22Rv1 (cell line): ENCODE data around the gene CYP17A1.

ENCODE experiments used
- ZFX ChIP-seq: fragments of 450-650 bp; IDR thresholded peaks from 2 replicates; pipeline ENCODE4 v1.6.1; 2017; ENCODE audit warnings: antibody characterized with exemption, borderline replicate concordance
- TF ChIP-seq, protein P1 (sequence below): fragments of 450-650 bp; IDR thresholded peaks from 2 replicates; pipeline ENCODE4 v1.5.1; 2017; ENCODE audit warnings: mild to moderate bottlenecking

DNA sequence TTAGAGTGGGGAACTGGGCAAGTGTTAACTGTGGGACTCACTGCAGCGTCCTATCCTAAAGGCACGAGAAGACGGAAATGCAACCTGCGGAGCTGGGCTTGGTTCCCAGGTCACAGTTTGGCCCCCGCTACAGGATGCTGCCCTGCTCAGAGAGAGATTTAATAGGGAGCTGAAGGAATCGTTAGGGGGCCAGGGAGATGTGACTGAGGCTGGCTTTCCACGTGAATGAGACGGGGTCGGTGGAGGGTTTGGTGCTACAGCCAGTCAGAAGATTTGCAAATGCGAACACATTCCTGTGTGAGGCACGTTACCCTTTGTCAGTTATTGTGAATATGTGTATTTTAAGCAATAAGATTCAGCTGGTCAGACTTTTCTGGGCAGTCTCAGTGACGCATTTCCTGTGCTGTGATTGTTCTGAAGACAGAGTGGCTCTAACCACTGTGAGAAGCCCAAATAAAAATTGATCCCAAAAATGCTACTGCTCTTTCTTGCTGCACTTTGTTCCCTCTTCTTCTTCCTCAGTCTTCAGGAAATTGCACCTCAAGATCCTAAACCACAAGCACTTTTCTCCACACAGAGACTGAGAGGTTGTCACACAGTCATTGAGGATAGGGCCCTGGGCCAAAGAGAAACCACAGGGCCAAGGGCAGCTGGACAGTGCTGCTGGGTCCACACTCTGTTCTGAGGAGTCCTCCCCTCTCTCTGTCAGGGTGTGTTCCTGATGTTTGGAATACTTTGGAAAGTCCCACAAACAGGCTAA, 21.2 kb downstream of the CYP17A1 start:
- TF ChIP-seq, protein P1, sequence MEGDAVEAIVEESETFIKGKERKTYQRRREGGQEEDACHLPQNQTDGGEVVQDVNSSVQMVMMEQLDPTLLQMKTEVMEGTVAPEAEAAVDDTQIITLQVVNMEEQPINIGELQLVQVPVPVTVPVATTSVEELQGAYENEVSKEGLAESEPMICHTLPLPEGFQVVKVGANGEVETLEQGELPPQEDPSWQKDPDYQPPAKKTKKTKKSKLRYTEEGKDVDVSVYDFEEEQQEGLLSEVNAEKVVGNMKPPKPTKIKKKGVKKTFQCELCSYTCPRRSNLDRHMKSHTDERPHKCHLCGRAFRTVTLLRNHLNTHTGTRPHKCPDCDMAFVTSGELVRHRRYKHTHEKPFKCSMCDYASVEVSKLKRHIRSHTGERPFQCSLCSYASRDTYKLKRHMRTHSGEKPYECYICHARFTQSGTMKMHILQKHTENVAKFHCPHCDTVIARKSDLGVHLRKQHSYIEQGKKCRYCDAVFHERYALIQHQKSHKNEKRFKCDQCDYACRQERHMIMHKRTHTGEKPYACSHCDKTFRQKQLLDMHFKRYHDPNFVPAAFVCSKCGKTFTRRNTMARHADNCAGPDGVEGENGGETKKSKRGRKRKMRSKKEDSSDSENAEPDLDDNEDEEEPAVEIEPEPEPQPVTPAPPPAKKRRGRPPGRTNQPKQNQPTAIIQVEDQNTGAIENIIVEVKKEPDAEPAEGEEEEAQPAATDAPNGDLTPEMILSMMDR: no peak
- TF ChIP-seq ZFX: no peak
